ENCODE results near the gene POMGNT2.

POMGNT2 gene

GRCh38 chr3:43105596-43106292 is at the start of gene POMGNT2:
Gene POMGNT2, minus strand, starts transcription at chr3:43106079. Its CDS starts 24,648 bp downstream, at chr3:43081431.
- peaks cover 25% of the 10 kb centered on the region for H3K4me1 Mint-ChIP-seq

GRCh38 chr3:43154980-43155379 is 49.1 kb upstream of the POMGNT2 start:
- no peak overlapping the region for H3K27ac Mint-ChIP-seq
- no peaks in the 10 kb centered on the region for H3K27me3 Mint-ChIP-seq
- H3K36me3 Mint-ChIP-seq = peaks cover 2% of the 10 kb centered on the region
- H3K9me3 Mint-ChIP-seq = no peaks in the 10 kb centered on the region
- H3K4me3 Mint-ChIP-seq = no peak overlapping the region
- H3K4me1 Mint-ChIP-seq = peaks cover 24% of the 10 kb centered on the region

More at GRCh38 chr3:43105596-43106292, at the start of gene POMGNT2:
- Mint-ChIP-seq H3K27ac (peak within 1 kb of the TSS; percentile 41), H3K9me3 (no peaks in the 10 kb centered on the region), H3K36me3 (no peaks in the 10 kb centered on the region), H3K4me3 (peak within 1 kb of the TSS; percentile 83), H3K27me3 (peaks cover 1% of the 10 kb centered on the region)

- no peaks in the 10 kb centered on the region for H3K27me3 Mint-ChIP-seq
- H3K4me3 Mint-ChIP-seq = no peak overlapping the region
- no peaks in the 10 kb centered on the region for H3K9me3 Mint-ChIP-seq
- H3K27ac Mint-ChIP-seq = no peak overlapping the region
- peaks cover 24% of the 10 kb centered on the region for H3K4me1 Mint-ChIP-seq
- peaks cover 2% of the 10 kb centered on the region for H3K36me3 Mint-ChIP-seq
Measured at GRCh38 chr3:43153216-43154083, 47.6 kb upstream of the POMGNT2 start.

GRCh38 chr3:43152649-43153048 is 46.8 kb upstream of the POMGNT2 start:
- Mint-ChIP-seq H3K36me3 (peaks cover 2% of the 10 kb centered on the region), H3K27ac (no peak overlapping the region), H3K9me3 (no peaks in the 10 kb centered on the region), H3K4me1 (peaks cover 24% of the 10 kb centered on the region), H3K27me3 (no peaks in the 10 kb centered on the region), H3K4me3 (no peak overlapping the region)

GRCh38 chr3:43148033-43148432 is 42.2 kb upstream of the POMGNT2 start:
- Mint-ChIP-seq H3K4me3 (no peak overlapping the region), H3K36me3 (peaks cover 3% of the 10 kb centered on the region), H3K27ac (no peak overlapping the region), H3K9me3 (peaks cover 6% of the 10 kb centered on the region), H3K4me1 (no peaks in the 10 kb centered on the region), H3K27me3 (no peaks in the 10 kb centered on the region)

- H3K9me3 Mint-ChIP-seq = peaks cover 6% of the 10 kb centered on the region
- H3K27me3 Mint-ChIP-seq = no peaks in the 10 kb centered on the region
- peaks cover 3% of the 10 kb centered on the region for H3K36me3 Mint-ChIP-seq
- H3K4me1 Mint-ChIP-seq = no peaks in the 10 kb centered on the region
- H3K4me3 Mint-ChIP-seq = no peak overlapping the region
- H3K27ac Mint-ChIP-seq = no peak overlapping the region
Measured at GRCh38 chr3:43146599-43146998, 40.7 kb upstream of the POMGNT2 start.

GRCh38 chr3:43144761-43145490 is 39.0 kb upstream of the POMGNT2 start:
- Mint-ChIP-seq H3K36me3 (peaks cover 1% of the 10 kb centered on the region), H3K4me3 (no peak overlapping the region), H3K9me3 (peaks cover 6% of the 10 kb centered on the region), H3K4me1 (no peaks in the 10 kb centered on the region), H3K27ac (no peak overlapping the region), H3K27me3 (no peaks in the 10 kb centered on the region)

GRCh38 chr3:43142472-43142871 is 36.6 kb upstream of the POMGNT2 start:
- Mint-ChIP-seq H3K27ac (no peak overlapping the region), H3K4me1 (no peaks in the 10 kb centered on the region), H3K27me3 (no peaks in the 10 kb centered on the region), H3K4me3 (no peak overlapping the region), H3K9me3 (peaks cover 6% of the 10 kb centered on the region), H3K36me3 (peaks cover 4% of the 10 kb centered on the region)

- peaks cover 9% of the 10 kb centered on the region for H3K9me3 Mint-ChIP-seq
- peaks cover 9% of the 10 kb centered on the region for H3K36me3 Mint-ChIP-seq
- no peaks in the 10 kb centered on the region for H3K4me1 Mint-ChIP-seq
- H3K27ac Mint-ChIP-seq = no peak overlapping the region
- H3K27me3 Mint-ChIP-seq = no peaks in the 10 kb centered on the region
- H3K4me3 Mint-ChIP-seq = no peak overlapping the region
Measured at GRCh38 chr3:43138488-43139231, 32.8 kb upstream of the POMGNT2 start.

GRCh38 chr3:43132870-43133636 is 27.2 kb upstream of the POMGNT2 start:
- Mint-ChIP-seq H3K36me3 (peaks cover 9% of the 10 kb centered on the region), H3K9me3 (peaks cover 9% of the 10 kb centered on the region), H3K4me3 (no peak overlapping the region), H3K4me1 (no peaks in the 10 kb centered on the region), H3K27ac (no peak overlapping the region), H3K27me3 (no peaks in the 10 kb centered on the region)

- Mint-ChIP-seq H3K9me3 (peaks cover 9% of the 10 kb centered on the region), H3K4me1 (no peaks in the 10 kb centered on the region), H3K4me3 (no peak overlapping the region), H3K36me3 (peaks cover 6% of the 10 kb centered on the region), H3K27ac (no peak overlapping the region), H3K27me3 (no peaks in the 10 kb centered on the region)
Measured at GRCh38 chr3:43132193-43132592, 26.3 kb upstream of the POMGNT2 start.

GRCh38 chr3:43128464-43128863 is 22.6 kb upstream of the POMGNT2 start:
- Mint-ChIP-seq H3K27me3 (no peaks in the 10 kb centered on the region), H3K27ac (no peak overlapping the region), H3K4me1 (no peaks in the 10 kb centered on the region), H3K9me3 (peaks cover 14% of the 10 kb centered on the region), H3K4me3 (no peak overlapping the region), H3K36me3 (peaks cover 7% of the 10 kb centered on the region)

GRCh38 chr3:43126536-43126935 is 20.7 kb upstream of the POMGNT2 start:
- Mint-ChIP-seq H3K27ac (no peak overlapping the region), H3K9me3 (peaks cover 14% of the 10 kb centered on the region), H3K4me3 (no peak overlapping the region), H3K36me3 (peaks cover 7% of the 10 kb centered on the region), H3K27me3 (no peaks in the 10 kb centered on the region), H3K4me1 (no peaks in the 10 kb centered on the region)

- no peak overlapping the region for H3K4me3 Mint-ChIP-seq
- H3K4me1 Mint-ChIP-seq = no peaks in the 10 kb centered on the region
- H3K27me3 Mint-ChIP-seq = peaks cover 1% of the 10 kb centered on the region
- H3K27ac Mint-ChIP-seq = no peak overlapping the region
- peaks cover 14% of the 10 kb centered on the region for H3K9me3 Mint-ChIP-seq
- peaks cover 7% of the 10 kb centered on the region for H3K36me3 Mint-ChIP-seq
Measured at GRCh38 chr3:43123895-43124294, 18.0 kb upstream of the POMGNT2 start.

Data from activated naive CD4-positive, alpha-beta T cell treated with anti-CD3 and anti-CD28 coated beads, Interleukin-2, amount 50 U/mL, for 24 hours (primary cell).